SU-DHL-6 (cell line): Measurements from ENCODE around the gene RTL9.

Source experiments
- EZH2phosphoT487 ChIP-seq: fragments of 200-600 bp; sonication (generic), shearing (Covaris generic); conservative IDR thresholded peaks from 2 replicates; pipeline ENCODE4 v1.6.1; 2018; ENCODE audit warnings: mild to moderate bottlenecking, antibody characterized with exemption, low read length, moderate library complexity, mixed read lengths
- TF ChIP-seq, protein P1 (sequence below): fragments of 200-600 bp; sonication (generic); IDR thresholded peaks from one replicate; pipeline ENCODE4 v1.5.1; 2017; ENCODE audit warnings: antibody characterized with exemption, mild to moderate bottlenecking, low read length, moderate library complexity; ENCODE audit not compliant: insufficient read depth, poor library complexity, severe bottlenecking

DNA sequence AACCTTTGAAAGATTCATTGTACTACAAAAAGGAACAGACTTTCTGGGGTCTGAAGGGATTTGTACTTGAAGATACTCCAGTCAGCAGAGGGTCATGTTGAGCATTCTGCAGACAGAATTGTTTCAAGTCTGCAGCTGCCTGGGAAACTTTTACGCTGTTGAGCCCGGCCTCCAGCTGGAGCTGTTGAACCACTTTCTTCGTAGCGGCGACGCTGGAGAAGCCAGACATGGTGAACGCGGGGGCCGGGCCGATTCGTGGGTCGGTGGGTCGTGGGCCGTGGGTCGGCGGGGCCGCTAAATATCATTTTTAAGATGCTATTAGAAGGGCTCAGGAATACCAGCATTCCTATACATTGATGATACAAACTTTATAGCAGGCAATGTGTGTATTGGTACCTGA, 12.0 kb upstream of the RTL9 start:
- TF ChIP-seq, protein P1, sequence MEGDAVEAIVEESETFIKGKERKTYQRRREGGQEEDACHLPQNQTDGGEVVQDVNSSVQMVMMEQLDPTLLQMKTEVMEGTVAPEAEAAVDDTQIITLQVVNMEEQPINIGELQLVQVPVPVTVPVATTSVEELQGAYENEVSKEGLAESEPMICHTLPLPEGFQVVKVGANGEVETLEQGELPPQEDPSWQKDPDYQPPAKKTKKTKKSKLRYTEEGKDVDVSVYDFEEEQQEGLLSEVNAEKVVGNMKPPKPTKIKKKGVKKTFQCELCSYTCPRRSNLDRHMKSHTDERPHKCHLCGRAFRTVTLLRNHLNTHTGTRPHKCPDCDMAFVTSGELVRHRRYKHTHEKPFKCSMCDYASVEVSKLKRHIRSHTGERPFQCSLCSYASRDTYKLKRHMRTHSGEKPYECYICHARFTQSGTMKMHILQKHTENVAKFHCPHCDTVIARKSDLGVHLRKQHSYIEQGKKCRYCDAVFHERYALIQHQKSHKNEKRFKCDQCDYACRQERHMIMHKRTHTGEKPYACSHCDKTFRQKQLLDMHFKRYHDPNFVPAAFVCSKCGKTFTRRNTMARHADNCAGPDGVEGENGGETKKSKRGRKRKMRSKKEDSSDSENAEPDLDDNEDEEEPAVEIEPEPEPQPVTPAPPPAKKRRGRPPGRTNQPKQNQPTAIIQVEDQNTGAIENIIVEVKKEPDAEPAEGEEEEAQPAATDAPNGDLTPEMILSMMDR = no peak
- TF ChIP-seq EZH2phosphoT487 = no peak
